ENCODE data around the gene STAC3.
A peak's percentile ranks its signal among the peaks of the same experiment; 100 is the strongest.
"Not testable (repeated sequence)": the region's sequence is repeated elsewhere in the genome, so short reads cannot be mapped to it uniquely, and the experiment has no call there.

Gene STAC3

GRCh38 chr12:57250956-57251355 is at the start of gene STAC3:
TSS of gene STAC3 (minus strand) at chr12:57251187. CDS start at chr12:57249636, 1,551 bp downstream.
- no peak for DNase-seq (ENCODE audit: low read depth in 1 of 2, low spot score in 1 of 2)

- DNase-seq (ENCODE audit: low read depth in 1 of 2, low spot score in 1 of 2) = no peak
Observed at GRCh38 chr12:57299514-57300016, 48.6 kb upstream of the STAC3 start.

- DNase-seq (ENCODE audit: low read depth in 1 of 2, low spot score in 1 of 2) = no peak
Observed at GRCh38 chr12:57296291-57296690, 45.3 kb upstream of the STAC3 start.

- DNase-seq (ENCODE audit: low read depth in 1 of 2, low spot score in 1 of 2) = not testable (repeated sequence)
Observed at GRCh38 chr12:57282073-57282472, 31.1 kb upstream of the STAC3 start.

- peak; percentile 37 to 42 for DNase-seq (ENCODE audit: low read depth in 1 of 2, low spot score in 1 of 2)
Observed at GRCh38 chr12:57280211-57281062, 29.4 kb upstream of the STAC3 start.

GRCh38 chr12:57278465-57279381 is 27.7 kb upstream of the STAC3 start:
- no peak for DNase-seq (ENCODE audit: low read depth in 1 of 2, low spot score in 1 of 2)

- DNase-seq (ENCODE audit: low read depth in 1 of 2, low spot score in 1 of 2) = no peak
Observed at GRCh38 chr12:57276935-57277563, 26.1 kb upstream of the STAC3 start.

- not testable (repeated sequence) for DNase-seq (ENCODE audit: low read depth in 1 of 2, low spot score in 1 of 2)
Observed at GRCh38 chr12:57276233-57276632, 25.2 kb upstream of the STAC3 start.

GRCh38 chr12:57273516-57273915 is 22.5 kb upstream of the STAC3 start:
- DNase-seq (ENCODE audit: low read depth in 1 of 2, low spot score in 1 of 2) = no peak

GRCh38 chr12:57272337-57273151 is 21.6 kb upstream of the STAC3 start:
- no peak for DNase-seq (ENCODE audit: low read depth in 1 of 2, low spot score in 1 of 2)

GRCh38 chr12:57270966-57271470 is 20.0 kb upstream of the STAC3 start:
- DNase-seq (ENCODE audit: low read depth in 1 of 2, low spot score in 1 of 2) = no peak

GRCh38 chr12:57268264-57268663 is 17.3 kb upstream of the STAC3 start:
- DNase-seq (ENCODE audit: low read depth in 1 of 2, low spot score in 1 of 2) = no peak

GRCh38 chr12:57266681-57267080 is 15.7 kb upstream of the STAC3 start:
- DNase-seq (ENCODE audit: low read depth in 1 of 2, low spot score in 1 of 2) = no peak

GRCh38 chr12:57263096-57263495 is 12.1 kb upstream of the STAC3 start:
- no peak for DNase-seq (ENCODE audit: low read depth in 1 of 2, low spot score in 1 of 2)

GRCh38 chr12:57262126-57262822 is 11.3 kb upstream of the STAC3 start:
- DNase-seq (ENCODE audit: low read depth in 1 of 2, low spot score in 1 of 2) = no peak

- no peak for DNase-seq (ENCODE audit: low read depth in 1 of 2, low spot score in 1 of 2)
Observed at GRCh38 chr12:57261428-57261865, 10.5 kb upstream of the STAC3 start.

GRCh38 chr12:57260366-57260765 is 9.4 kb upstream of the STAC3 start:
- DNase-seq (ENCODE audit: low read depth in 1 of 2, low spot score in 1 of 2) = no peak

GRCh38 chr12:57258977-57259970 is 8.3 kb upstream of the STAC3 start:
- no peak for DNase-seq (ENCODE audit: low read depth in 1 of 2, low spot score in 1 of 2)
